OCI-LY3 (cell line): ENCODE measurements around the gene SPRYD4.

Experiments
- CTCF ChIP-seq: fragments of 200-600, 300-600 bp; sonication (generic); IDR thresholded peaks from 2 replicates; pipeline ENCODE4 v1.5.1; 2014; ENCODE audit warnings: antibody characterized with exemption, low read length, low read depth
- EZH2phosphoT487 ChIP-seq: fragments of 200-600 bp; shearing (Covaris generic); IDR thresholded peaks from 2 replicates; pipeline ENCODE4 v1.6.1; 2018; ENCODE audit warnings: antibody characterized with exemption, mixed run types, low read depth

DNA sequence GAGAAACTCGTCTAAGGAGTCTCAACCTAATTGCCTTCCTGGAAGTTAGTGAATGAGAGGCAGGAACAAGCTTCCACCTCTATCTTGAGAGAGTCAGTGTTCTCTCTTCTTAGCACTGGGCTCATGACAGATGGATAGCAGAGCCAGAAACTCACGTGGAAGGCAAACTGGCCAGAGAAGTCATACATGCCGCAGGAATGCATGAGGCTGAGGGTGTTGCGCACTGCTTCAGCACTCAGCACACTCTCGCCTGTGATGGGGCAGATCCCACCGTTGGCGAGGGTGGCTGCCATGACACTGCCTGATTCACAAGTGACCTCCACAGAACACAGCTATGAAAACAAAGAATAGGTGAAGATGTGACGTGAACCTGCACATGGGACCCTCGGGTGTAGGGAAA is 6.0 kb downstream of the SPRYD4 start:
- TF ChIP-seq CTCF (no peak), EZH2phosphoT487 (no peak)
